ENCODE measurements around the gene SEMA4D. TPM values are rescaled to one million over a fixed set of nuclear protein-coding genes. Genes with fewer than 3 reads are reported as not detected.

SEMA4D gene
- total RNA-seq, 1 experiment from 2014 or later, result 48.4 TPM

GRCh38 chr9:89538871-89539270, 41.0 kb upstream of the SEMA4D start:
- no peaks in the 10 kb centered on the region for H3K79me2 ChIP-seq (ENCODE audit: low read depth)
- H3F3A ChIP-seq (ENCODE audit: insufficient read depth, low read depth), result no peaks in the 10 kb centered on the region
- intact Hi-C loops (cut with micrococcal nuclease; ENCODE audit: unreplicated experiment), result no loop called here
- no peaks in the 10 kb centered on the region for H4K20me1 ChIP-seq (ENCODE audit: insufficient read depth)
- ChIA-PET POLR2A (ENCODE audit: unreplicated experiment) (no interaction called here), CTCF (no interaction called here)
- no peak overlapping the region for H2AFZ ChIP-seq
- no peak overlapping the region for H3K27ac ChIP-seq
- no peaks in the 10 kb centered on the region for H3K9me3 ChIP-seq (ENCODE audit: insufficient read depth, low read depth)
- TF ChIP-seq, protein P1, sequence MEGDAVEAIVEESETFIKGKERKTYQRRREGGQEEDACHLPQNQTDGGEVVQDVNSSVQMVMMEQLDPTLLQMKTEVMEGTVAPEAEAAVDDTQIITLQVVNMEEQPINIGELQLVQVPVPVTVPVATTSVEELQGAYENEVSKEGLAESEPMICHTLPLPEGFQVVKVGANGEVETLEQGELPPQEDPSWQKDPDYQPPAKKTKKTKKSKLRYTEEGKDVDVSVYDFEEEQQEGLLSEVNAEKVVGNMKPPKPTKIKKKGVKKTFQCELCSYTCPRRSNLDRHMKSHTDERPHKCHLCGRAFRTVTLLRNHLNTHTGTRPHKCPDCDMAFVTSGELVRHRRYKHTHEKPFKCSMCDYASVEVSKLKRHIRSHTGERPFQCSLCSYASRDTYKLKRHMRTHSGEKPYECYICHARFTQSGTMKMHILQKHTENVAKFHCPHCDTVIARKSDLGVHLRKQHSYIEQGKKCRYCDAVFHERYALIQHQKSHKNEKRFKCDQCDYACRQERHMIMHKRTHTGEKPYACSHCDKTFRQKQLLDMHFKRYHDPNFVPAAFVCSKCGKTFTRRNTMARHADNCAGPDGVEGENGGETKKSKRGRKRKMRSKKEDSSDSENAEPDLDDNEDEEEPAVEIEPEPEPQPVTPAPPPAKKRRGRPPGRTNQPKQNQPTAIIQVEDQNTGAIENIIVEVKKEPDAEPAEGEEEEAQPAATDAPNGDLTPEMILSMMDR (conservative IDR thresholded peaks at IDR 0.05), result no peak
- TF ChIP-seq EZH2 (IDR thresholded peaks at IDR 0.05; ENCODE audit: low read depth), result no peak
- H3K36me3 ChIP-seq (ENCODE audit: low read depth), result no peaks in the 10 kb centered on the region
- no peak overlapping the region for H3K4me2 ChIP-seq
- H3K27me3 ChIP-seq (ENCODE audit: insufficient read depth, low read depth), result no peaks in the 10 kb centered on the region
- no peaks in the 10 kb centered on the region for H3K9me2 ChIP-seq (ENCODE audit: insufficient read depth)
- H3K4me1 ChIP-seq (replicated peaks; ENCODE audit: insufficient read depth), result no peaks in the 10 kb centered on the region
- BruUV-seq (replicated peaks), result no TSS peak
- DNase-seq, result no peak
- H3K4me3 ChIP-seq, result no peak overlapping the region

- no TSS peak for BruUV-seq (replicated peaks)
- TF ChIP-seq, protein P1 (conservative IDR thresholded peaks at IDR 0.05), result no peak
Measured at GRCh38 chr9:89537166-89537565, 39.3 kb upstream of the SEMA4D start.

DNA sequence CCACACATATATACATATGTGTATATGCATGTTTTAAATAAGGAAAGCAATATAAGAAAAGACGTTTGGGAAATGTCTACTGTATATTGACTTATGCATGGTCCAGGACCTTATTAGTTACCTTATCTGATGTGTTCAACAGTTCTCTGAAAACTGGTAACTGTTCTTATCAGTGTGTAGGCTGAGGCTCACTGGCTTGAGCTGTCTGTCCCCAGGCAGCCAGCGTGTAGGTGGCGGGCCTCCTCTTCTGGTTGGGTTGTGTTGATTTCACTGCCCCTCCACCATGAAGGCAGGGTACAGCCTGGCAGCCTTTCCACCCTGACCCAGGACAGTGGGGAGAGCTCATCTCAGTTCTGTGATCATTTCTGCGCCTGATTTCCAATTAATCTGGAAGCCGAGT, 38.7 kb upstream of the SEMA4D start:
- H3K9me2 ChIP-seq (ENCODE audit: insufficient read depth), result no peaks in the 10 kb centered on the region
- CTCF ChIA-PET, result no interaction called here

More at GRCh38 chr9:89537166-89537565, 39.3 kb upstream of the SEMA4D start:
- Histone ChIP-seq H3K79me2 (ENCODE audit: low read depth) (no peaks in the 10 kb centered on the region), H3K36me3 (ENCODE audit: low read depth) (no peaks in the 10 kb centered on the region), H3K4me3 (no peak overlapping the region), H3K27ac (no peak overlapping the region), H3K9me3 (ENCODE audit: insufficient read depth, low read depth) (no peaks in the 10 kb centered on the region), H3K9me2 (ENCODE audit: insufficient read depth) (no peaks in the 10 kb centered on the region), H3F3A (ENCODE audit: insufficient read depth, low read depth) (no peaks in the 10 kb centered on the region), H4K20me1 (ENCODE audit: insufficient read depth) (no peaks in the 10 kb centered on the region), H3K4me2 (no peak overlapping the region), H3K27me3 (ENCODE audit: insufficient read depth, low read depth) (no peaks in the 10 kb centered on the region), H3K4me1 (replicated peaks; ENCODE audit: insufficient read depth) (no peaks in the 10 kb centered on the region), H2AFZ (no peak overlapping the region)
- ChIA-PET POLR2A (ENCODE audit: unreplicated experiment) (no interaction called here), CTCF (no interaction called here)
- intact Hi-C loops (cut with micrococcal nuclease; ENCODE audit: unreplicated experiment), result no loop called here
- DNase-seq, result no peak

More for the DNA sequence above, 38.7 kb upstream of the SEMA4D start:
- no peak overlapping the region for H3K4me2 ChIP-seq
- H3K27me3 ChIP-seq (ENCODE audit: insufficient read depth, low read depth), result no peaks in the 10 kb centered on the region
- H3F3A ChIP-seq (ENCODE audit: insufficient read depth, low read depth), result no peaks in the 10 kb centered on the region
- POLR2A ChIA-PET (ENCODE audit: unreplicated experiment), result no interaction called here
- no peaks in the 10 kb centered on the region for H3K4me1 ChIP-seq (replicated peaks; ENCODE audit: insufficient read depth)
- no TSS peak for BruUV-seq (replicated peaks)
- no peaks in the 10 kb centered on the region for H3K79me2 ChIP-seq (ENCODE audit: low read depth)
- TF ChIP-seq, protein P1 (conservative IDR thresholded peaks at IDR 0.05), result no peak
- no peak for TF ChIP-seq EZH2 (IDR thresholded peaks at IDR 0.05; ENCODE audit: low read depth)
- no peaks in the 10 kb centered on the region for H3K9me3 ChIP-seq (ENCODE audit: insufficient read depth, low read depth)
- H3K36me3 ChIP-seq (ENCODE audit: low read depth), result no peaks in the 10 kb centered on the region
- no peak overlapping the region for H2AFZ ChIP-seq
- intact Hi-C loops (cut with micrococcal nuclease; ENCODE audit: unreplicated experiment), result no loop called here
- H3K27ac ChIP-seq, result no peak overlapping the region
- H3K4me3 ChIP-seq, result no peak overlapping the region
- no peak for DNase-seq
- H4K20me1 ChIP-seq (ENCODE audit: insufficient read depth), result no peaks in the 10 kb centered on the region

Measured in PC-9 (cell line).